Hepatocyte (in vitro differentiated cells): Measurements from ENCODE around the gene SLC44A5.

Experiments
- EZH2 ChIP-seq: fragments of 200-600 bp; sonication (generic); IDR thresholded peaks from 2 replicates; pipeline ENCODE4 v1.6.1; 2016; ENCODE audit warnings: antibody characterized with exemption, mild to moderate bottlenecking, borderline replicate concordance
- EZH2phosphoT487 ChIP-seq: fragments of 200-600 bp; sonication (generic); IDR thresholded peaks from one replicate; pipeline ENCODE4 v1.6.1; 2018; ENCODE audit warnings: antibody characterized with exemption, mild to moderate bottlenecking, low read depth, moderate library complexity; ENCODE audit not compliant: unreplicated experiment, severe bottlenecking
- TF ChIP-seq, protein P1 (sequence below): fragments of 200-600 bp; sonication (generic); IDR thresholded peaks from 2 replicates; pipeline ENCODE4 v1.5.1; 2016; ENCODE audit warnings: antibody characterized with exemption, mild to moderate bottlenecking; ENCODE audit not compliant: poor library complexity

DNA sequence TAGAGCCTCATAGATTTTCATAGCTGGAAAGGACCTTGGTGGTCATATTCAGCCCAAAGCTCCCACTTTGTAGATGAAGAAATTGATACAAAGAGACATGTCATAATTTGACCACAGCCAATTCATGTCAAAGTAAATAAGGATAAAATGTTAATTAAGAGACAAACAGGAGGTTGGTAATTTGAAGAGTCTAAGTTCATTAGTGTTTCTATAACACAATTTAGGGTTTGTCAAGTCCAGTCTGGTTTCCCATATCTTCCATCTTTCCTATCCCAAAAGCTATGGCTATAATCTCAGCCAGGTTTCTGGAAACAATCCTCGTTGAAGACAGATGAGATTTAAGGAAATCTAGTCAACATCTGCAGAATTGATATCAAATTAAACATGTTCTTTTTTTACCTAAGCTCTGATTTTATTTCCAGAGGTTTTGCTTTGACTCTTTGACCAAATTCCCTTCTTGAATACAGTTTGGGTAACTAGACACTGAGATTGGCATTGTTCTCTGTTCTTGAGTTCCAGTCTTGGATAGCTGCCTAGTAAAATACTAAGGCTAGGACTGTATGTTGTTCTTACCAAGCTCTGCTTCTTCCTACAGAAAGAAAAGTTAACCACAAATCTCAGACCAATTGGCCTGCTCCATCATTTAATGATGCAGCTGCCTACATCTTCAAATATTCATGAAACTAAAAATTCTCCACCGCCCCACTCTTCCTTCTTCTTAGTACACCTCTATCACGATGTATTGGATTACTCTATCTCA, 62.0 kb downstream of the SLC44A5 start:
- TF ChIP-seq, protein P1, sequence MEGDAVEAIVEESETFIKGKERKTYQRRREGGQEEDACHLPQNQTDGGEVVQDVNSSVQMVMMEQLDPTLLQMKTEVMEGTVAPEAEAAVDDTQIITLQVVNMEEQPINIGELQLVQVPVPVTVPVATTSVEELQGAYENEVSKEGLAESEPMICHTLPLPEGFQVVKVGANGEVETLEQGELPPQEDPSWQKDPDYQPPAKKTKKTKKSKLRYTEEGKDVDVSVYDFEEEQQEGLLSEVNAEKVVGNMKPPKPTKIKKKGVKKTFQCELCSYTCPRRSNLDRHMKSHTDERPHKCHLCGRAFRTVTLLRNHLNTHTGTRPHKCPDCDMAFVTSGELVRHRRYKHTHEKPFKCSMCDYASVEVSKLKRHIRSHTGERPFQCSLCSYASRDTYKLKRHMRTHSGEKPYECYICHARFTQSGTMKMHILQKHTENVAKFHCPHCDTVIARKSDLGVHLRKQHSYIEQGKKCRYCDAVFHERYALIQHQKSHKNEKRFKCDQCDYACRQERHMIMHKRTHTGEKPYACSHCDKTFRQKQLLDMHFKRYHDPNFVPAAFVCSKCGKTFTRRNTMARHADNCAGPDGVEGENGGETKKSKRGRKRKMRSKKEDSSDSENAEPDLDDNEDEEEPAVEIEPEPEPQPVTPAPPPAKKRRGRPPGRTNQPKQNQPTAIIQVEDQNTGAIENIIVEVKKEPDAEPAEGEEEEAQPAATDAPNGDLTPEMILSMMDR = no peak
- TF ChIP-seq EZH2 (no peak), EZH2phosphoT487 (no peak)
